HL-60 (cell line): ENCODE measurements around the gene TRA2B.

Source experiments
- DNase-seq, 2 experiments: peaks; one replicate each; pipeline ENCODE4 v3.0.0-alpha.2; 2010 to 2020; ENCODE audit warnings: low read depth in 1 of 2, low spot score in 1 of 2
- H3K27ac ChIP-seq: fragments of 250-450 bp; sonication (Bioruptor Pico); replicated peaks from 2 replicates; pipeline ENCODE4 v1.5.1; 2020; ENCODE audit warnings: mild to moderate bottlenecking, moderate library complexity
- H3K27me3 ChIP-seq: fragments of 250-450 bp; sonication (Bioruptor Pico); 2 replicates; pipeline ENCODE4 v1.5.1; 2021; ENCODE audit warnings: mild to moderate bottlenecking, moderate library complexity; ENCODE audit not compliant: insufficient read depth, poor library complexity, severe bottlenecking
- H3K4me3 ChIP-seq: replicated peaks from 2 replicates; pipeline ENCODE4 v1.5.1; 2011; ENCODE audit warnings: mild to moderate bottlenecking, control low read depth, low read length; ENCODE audit not compliant: insufficient read depth
- CTCF ChIP-seq: IDR thresholded peaks from one replicate; pipeline ENCODE4 v1.5.1; 2011; ENCODE audit warnings: low read length, control low read depth, inconsistent platforms; ENCODE audit not compliant: insufficient read depth
- GABPA ChIP-seq: IDR thresholded peaks from 2 replicates; pipeline ENCODE4 v1.6.1; 2012; ENCODE audit warnings: low read depth
- POLR2AphosphoS5 ChIP-seq: IDR thresholded peaks from 2 replicates; pipeline ENCODE4 v1.6.1; 2012; ENCODE audit warnings: low read depth
- REST ChIP-seq: IDR thresholded peaks from 2 replicates; pipeline ENCODE4 v1.6.1; 2012; ENCODE audit warnings: low read depth; ENCODE audit not compliant: insufficient replicate concordance
- SPI1 ChIP-seq: IDR thresholded peaks from 2 replicates; pipeline ENCODE4 v1.6.1; 2012; ENCODE audit warnings: low read depth, mild to moderate bottlenecking, borderline replicate concordance

Gene TRA2B

GRCh38 chr3:185874119-185874518, 63.7 kb downstream of the TRA2B start:
- DNase-seq, result no peak
- TF ChIP-seq CTCF (no peak), REST (no peak), POLR2AphosphoS5 (no peak), SPI1 (no peak), GABPA (no peak)
- no peaks in the 10 kb centered on the region for H3K27me3 ChIP-seq

GRCh38 chr3:185867650-185868049, 70.2 kb downstream of the TRA2B start:
- Histone ChIP-seq H3K27ac (no peak overlapping the region), H3K4me3 (no peak overlapping the region), H3K27me3 (peaks cover 3% of the 10 kb centered on the region)
- DNase-seq, result no peak
- no peak for TF ChIP-seq SPI1
- TF ChIP-seq POLR2AphosphoS5, result no peak
- TF ChIP-seq REST, result no peak
- TF ChIP-seq GABPA, result no peak
- TF ChIP-seq CTCF, result no peak

More at GRCh38 chr3:185874119-185874518, 63.7 kb downstream of the TRA2B start:
- no peak overlapping the region for H3K27ac ChIP-seq
- no peak overlapping the region for H3K4me3 ChIP-seq

GRCh38 chr3:185866995-185867394, 70.8 kb downstream of the TRA2B start:
- Histone ChIP-seq H3K27me3 (peaks cover 3% of the 10 kb centered on the region), H3K4me3 (no peak overlapping the region), H3K27ac (no peak overlapping the region)
- no peak for TF ChIP-seq CTCF
- no peak for TF ChIP-seq GABPA
- no peak for DNase-seq

GRCh38 chr3:185866555-185866954, 71.3 kb downstream of the TRA2B start:
- Histone ChIP-seq H3K4me3 (no peak overlapping the region), H3K27me3 (peaks cover 3% of the 10 kb centered on the region), H3K27ac (no peak overlapping the region)
- DNase-seq, result no peak
- TF ChIP-seq GABPA (no peak), REST (no peak), SPI1 (no peak), POLR2AphosphoS5 (no peak), CTCF (no peak)
